GM21619 (cell line): ENCODE results near the gene LPP.

Experiments used
- ATAC-seq: cut with Tn5 transposase; IDR thresholded peaks from one replicate; pipeline ENCODE4 v1.9.1; 2021; ENCODE audit not compliant: unreplicated experiment

LPP gene

DNA sequence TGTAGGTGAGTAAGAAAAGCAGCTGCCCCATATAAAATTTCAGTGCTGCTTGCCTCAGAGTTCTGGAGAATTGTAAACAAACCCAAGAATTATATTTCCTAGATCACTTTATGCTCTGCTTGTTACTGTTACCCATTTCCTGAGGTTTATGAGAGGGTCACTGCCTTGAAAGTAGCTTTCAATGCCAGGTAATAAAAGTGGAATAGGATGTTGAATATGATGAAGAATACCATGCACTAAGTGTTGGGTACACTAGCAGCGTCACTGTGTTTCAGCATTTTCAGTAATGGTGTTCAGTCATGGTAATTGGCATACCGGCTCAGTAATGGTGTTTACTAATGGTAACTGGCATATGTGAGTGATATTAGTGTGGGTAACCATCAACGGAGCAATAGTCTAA is 568.0 kb downstream of the LPP start:
- no peak for ATAC-seq

DNA sequence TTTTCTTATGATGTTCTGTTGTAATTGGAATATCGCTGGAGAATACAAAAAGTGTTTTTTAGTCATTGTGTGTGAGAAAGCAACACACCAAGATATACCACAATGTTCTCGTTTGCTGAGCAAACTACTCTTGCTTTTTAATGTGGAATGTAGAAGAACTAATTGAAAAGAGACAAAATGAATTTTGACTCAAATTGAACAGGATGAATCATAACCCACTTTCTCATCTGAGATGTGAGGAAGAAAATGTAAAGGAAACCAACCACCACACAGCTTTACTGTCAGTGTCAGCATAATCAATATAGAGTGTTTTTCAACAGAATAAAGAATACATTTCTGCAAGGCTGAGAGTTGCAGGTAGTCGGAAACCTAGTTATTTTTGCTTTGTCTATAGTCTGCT is 569.0 kb downstream of the LPP start:
- no peak for ATAC-seq

DNA sequence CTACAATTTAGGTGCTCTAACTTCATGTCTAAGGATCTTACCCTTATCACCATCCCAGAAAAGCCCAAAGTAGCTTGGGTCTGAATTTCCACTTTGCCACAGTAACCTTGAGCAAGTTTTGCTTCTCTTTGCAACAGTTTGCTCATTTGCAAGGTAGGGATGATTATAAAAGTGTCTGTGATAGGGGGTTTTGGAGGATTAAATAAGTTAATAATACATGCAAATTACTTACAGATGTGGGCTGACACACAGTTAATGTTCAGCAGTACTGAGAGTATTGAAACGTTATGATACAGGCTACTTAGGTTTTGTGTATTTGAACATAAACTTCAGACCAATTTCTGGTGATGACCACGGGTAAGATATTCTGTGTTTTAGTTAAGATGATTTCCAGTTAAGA is 573.1 kb downstream of the LPP start:
- no peak for ATAC-seq

DNA sequence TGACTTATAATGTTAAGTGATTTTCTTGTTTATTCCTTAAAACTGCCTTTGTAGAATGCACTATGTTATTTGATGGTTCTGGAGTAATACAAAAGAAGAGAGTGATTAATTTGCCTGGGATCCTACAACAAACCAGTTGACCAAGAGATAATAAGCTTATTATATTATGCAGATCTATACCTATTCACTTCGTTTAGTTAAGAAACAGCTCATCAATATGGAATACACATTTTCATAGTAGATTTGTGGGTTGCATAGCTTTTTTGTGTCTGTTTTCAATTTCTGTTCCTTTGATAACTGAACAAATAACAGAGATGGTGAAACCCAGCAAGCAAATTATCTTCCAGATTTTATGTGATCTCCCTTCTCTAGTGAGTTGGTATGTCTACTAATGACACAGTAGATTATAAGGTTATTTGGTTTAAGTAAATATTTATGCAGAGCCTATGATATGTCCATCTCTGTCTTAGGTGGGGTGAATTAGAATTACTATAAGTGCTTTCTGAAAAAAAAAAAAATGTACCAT is 574.5 kb downstream of the LPP start:
- no peak for ATAC-seq

DNA sequence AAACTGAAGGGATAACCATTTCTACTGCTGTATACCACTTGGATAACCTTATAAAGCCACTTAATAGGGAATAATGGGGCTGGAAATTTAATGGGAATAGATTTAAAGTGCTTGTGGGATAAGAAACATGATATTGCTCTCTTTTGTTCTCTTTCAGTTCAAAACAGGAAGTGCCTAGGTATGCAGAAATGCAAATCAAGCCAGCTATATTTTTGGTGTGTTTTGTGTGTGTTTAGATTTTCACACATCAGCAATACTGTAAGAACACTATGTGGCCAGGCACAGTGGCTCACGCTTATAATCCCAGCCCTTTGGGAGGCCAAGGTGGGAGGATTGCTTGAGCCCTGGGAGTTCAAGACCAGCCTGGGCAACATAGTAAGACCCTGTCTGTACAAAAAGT is 575.5 kb downstream of the LPP start:
- no peak for ATAC-seq

DNA sequence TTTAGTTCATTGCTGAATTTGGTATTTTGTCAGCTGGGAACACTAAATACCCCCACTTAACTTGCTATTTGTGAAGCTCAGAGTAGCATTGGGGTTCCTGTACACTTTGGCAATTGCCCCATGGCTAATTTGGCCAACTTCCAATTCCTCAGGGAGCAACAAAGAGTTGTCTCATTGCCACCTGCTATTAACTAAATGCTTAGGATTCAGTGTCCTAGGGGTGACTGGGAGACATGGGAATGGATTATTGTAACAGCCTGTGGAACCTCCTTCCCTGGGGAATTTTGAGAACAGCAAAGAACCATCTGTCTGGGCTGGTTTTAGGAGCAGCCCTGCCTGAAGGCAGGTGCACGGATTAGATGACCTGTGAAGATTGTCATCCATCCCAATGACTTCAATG is 580.4 kb downstream of the LPP start:
- no peak for ATAC-seq

DNA sequence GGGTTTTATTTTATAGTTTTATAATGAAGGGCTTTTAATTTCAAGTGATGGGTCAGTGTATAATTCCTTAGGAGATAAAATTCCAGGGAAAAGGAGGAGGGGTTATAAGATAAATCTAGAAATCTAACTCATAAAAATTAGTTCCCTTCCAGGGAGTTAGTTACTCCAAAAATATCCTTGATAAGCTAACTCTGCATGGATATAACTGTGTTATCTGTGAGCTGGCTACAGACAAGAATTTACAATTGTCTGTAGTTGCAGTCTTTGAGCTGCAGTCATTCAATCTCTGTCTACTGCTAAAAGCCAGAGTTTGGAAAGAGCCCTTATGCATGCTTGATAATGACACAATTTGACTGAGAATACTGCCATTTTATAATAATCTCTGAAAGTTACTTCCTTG is 585.6 kb downstream of the LPP start:
- no peak for ATAC-seq

DNA sequence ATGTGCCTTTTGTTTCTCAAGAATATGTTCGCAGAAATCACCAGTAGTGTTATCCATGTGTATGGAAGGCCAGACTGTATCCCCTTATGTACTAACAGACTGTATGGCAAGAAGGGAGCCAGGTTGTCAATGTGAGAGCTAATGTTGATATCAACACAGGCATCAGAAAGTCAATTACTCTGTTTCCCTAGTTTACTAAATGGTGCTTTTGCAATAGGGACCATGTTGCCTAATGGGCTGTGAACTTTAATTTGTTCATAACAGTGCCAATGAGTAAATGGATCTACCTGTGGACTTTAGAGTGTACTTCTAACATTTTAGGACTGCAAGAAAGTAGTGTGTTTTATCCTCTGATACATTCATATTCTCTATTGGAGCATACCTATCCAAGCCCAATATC is 586.1 kb downstream of the LPP start:
- ATAC-seq = no peak

DNA sequence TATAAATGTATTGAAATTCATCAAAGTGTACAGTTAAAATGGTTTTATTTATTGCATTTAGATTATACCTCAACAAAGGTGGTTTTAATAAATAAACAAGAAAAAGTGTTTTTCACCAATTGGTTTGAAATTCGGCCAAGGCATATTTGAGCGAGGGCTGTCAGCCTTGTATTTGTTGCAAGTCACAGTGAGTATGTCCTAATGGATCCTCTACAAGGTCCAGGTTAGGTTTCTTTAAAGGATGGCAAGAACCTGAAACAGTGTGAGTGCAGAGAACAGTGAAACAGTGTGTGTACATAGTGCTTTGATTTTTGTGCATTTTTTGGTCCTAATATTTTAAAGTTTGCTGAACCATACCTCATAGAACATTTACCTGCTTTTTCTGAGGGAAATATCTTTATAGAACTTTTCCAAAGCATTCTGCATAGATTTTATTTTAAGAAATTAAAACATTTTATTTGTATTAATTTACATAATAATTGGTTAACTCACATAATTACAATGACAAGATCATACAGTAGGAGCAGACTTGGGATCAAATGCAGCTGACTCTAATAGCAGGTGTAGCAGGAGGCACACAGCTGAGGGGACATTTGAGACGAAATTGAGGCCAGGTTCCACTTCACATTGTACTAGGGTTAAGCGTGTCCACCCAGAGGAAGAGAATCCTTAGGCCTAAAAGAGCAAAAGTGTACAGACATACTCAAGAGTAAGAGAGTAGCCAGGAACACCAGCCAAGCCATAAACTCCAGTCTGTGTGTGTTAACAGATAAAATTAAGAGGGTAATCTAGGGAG is 589.0 kb downstream of the LPP start:
- no peak for ATAC-seq

DNA sequence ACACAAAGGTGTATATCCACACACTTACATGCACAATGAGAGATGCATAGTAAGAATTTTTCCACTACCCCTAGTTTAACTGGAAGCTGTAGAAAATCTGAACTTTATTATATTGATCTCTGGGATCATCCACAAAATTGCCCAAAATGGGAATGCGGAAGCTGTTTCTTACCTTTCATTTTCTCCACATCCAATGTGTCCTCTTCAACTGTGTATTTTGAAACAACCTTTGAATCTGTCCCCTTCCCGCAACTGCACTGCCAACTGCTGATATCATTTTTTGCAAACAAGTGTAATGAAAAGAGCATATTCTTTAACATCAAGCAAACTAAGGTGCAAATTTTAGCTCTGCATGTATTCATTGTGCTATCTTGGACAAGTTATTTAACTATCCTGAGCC is 590.2 kb downstream of the LPP start:
- ATAC-seq = no peak

DNA sequence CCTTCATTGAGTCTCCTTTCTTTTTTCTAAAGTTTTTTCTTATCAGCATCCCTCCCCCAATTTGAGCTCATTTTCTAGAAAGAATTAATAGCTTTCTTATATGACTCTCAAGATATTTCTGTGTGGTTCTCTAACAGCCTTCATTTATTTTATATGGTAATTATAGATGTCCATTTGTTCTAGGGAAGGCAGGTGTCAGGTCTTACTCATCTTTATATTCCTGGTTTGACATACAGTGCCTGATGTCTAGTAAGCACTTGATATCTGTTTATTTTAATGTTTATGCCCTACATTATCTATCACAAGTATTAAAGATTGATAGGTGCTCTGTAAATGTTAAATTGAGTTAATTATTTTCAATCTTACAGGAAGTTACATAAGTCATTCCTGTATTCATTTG is 591.1 kb downstream of the LPP start:
- ATAC-seq = no peak

DNA sequence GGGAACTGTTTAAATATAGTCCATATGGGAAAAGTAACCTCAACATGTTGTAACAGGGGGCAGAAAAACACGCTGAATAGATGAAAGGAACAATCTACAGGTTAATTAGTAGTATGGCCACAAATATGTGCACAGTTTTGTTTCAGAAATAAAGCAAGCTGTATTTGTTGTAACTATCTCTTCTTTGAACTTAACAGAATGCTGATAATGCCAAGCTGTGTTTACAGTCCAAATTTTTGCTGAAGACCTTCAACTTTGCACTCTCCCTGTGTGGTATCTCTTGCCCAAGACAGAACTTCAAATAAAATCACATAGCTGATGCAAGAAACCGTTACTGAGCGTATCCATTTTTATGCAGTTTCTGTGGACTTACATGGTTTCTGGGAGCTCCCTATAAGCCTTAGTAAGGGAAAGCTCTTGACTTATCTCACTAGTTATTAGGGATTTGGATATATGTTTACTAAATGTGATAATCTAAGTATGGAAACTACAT is 592.4 kb downstream of the LPP start:
- ATAC-seq = no peak

DNA sequence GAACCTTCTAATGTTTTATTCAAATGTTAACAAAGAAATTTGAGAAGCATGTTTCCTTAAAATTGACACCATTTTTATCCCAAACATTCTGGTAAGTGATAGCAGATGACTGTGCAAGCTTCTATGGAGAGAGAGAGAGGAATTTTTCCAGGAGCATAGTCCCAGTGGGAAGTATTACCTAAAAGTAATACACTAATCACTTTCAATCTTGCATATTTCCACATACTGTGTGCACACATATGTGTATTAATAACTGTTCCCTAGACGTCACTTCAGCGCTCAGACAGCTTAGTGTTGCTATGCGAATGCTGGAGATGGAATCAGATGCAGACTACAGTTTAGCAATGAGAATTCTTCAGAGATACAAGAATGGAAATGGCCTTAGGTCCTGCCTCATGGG is 593.5 kb downstream of the LPP start:
- no peak for ATAC-seq

DNA sequence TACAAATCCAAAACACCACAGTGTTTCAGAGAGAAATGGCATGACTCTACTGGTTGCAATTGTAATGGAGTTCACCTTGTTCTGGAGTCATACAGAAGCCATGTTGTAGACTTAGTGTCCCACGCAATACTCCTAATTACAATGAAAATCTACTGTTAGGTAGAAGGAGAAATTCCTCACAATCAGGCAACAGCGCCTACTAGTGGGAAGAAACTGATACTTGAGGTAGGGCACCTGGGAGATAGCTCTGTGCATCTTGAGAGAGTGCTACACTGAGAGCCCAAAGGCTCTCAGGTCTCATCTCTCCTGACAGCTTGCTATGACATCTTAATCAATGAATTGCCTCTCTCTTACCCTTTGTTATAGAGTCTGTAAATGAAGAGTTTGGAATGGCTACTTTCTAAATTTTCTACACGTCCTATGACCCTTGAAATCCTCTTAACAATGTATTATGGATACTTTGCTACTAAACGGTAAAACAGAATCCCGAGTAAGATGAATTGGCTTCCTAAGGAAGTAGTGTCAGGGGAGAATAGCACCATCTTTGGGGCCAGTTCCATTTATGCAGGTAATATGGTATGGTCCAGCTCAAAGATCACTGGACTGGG is 595.2 kb downstream of the LPP start:
- no peak for ATAC-seq

DNA sequence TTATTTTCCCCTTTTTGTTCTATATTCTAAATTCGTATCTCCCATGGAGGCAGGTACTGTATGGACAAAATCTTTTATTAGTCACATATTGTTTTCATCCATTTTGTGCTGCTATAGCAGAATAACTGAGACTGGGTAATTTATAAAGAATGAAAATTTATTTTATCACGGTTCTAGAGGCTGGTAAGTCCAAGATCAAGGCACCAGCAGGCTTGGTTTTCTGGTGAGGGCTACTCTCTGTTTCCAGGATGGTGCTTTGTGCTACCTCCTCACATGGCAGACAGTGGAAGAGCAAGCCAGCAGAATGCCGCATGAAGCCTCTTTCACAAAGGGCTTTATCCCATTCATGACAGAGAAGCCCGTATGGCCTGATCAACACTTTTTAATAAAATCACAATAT is 595.9 kb downstream of the LPP start:
- no peak for ATAC-seq

DNA sequence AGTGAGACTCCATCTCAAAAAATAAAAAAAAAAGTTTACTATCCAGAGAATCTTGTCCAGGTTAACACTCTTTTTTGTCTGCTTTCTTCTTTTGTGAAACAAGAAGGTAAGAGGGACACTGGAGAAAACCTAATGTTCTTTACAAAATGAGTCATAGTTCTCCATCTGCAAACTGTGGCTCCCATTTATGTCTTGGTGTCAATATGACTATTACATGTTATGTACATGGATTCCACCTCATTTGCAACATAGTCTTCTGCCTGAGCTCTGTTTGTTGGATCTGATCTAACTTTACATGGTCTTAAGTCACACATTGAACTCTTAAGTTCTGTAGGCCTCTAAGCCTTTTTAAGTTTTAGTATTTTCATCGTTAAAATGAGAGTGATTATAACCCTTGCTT is 596.7 kb downstream of the LPP start:
- ATAC-seq = no peak

DNA sequence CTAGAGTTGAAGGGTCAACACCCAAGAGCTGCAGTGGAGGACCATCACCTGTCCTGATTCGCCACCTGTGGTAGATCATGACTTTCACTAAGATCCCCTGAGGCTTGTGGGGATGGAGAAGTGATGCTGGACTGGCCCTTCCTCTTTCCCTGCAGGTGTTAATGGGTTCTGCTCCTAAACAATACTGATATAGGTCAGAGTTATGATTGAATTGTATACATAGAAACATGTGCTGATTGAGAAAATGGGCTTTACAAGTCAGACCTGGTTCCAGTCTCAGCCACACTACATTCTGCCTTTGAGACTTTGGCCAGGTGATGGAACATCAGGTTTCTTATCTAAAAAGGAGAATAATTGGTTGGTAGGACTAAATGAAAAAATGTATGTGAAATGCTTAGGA is 598.9 kb downstream of the LPP start:
- ATAC-seq = peak; percentile 29

DNA sequence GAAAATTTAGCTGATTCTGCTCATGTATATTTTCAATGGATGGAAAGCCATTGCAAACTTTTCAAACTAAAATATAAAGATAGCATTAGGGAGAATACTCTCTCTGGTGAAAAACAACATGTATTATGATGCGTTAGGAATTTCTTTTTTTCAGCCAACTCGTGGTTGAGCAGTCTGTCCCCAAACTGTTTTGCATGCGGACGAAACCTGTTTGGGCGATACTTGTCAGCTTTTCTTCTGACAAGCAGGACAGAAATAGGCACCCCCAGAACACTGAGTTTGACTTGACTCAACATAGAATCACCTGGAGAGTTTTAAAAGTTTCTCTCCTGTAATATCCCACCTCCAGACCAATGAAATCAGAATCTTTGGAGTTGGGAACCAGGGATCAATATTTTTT is 600.3 kb downstream of the LPP start:
- ATAC-seq = peak; percentile 52

DNA sequence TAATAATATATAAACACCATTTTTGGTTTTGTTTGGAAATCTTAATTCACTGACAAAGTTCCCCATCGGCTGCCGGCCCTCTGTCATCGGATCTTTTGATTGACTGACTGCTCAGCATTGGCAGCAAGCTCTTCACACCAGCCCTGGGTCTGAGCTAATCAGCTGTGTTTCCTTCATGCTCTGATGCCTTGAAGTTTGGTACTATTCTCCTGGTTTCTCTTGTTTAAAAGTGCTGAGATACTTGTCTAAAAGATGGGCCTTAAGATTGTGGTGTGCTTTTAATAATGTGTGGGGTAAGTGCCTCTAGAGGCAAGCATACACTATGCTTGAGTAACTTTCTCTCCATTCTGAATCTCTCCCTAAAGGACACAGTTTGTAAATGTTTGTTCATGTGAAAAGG is 602.3 kb downstream of the LPP start:
- no peak for ATAC-seq

DNA sequence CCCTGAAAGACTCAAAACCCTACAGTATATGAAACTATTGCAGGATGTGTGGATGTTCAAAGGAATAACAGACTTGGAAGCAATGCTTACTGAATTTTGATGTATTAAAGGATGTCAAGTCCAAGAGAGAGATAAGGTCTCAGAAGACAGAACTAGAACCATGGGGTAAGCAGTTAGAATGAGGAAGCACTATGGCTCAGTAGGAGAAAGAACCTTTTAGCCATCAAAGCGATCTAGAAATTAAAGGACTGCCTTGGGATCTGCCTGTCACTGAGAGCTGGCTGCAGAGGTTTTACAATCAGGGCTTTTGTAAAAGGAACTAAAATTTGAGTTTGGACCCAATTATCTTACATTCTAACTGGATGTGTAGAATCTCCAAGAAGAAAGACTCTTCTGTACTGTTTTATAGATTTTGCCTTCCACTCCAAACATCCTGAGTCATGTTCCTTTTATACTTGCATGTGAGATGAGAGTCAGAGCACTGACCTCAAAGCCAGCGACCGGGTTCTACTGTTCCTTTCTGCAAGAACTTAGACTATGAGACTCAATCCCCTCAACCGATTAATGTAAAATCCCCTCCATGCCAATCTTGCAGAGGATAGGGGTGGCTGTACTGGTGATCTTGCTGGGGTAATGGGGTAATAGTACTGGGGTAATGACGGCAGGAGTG is 605.5 kb downstream of the LPP start:
- ATAC-seq = no peak

DNA sequence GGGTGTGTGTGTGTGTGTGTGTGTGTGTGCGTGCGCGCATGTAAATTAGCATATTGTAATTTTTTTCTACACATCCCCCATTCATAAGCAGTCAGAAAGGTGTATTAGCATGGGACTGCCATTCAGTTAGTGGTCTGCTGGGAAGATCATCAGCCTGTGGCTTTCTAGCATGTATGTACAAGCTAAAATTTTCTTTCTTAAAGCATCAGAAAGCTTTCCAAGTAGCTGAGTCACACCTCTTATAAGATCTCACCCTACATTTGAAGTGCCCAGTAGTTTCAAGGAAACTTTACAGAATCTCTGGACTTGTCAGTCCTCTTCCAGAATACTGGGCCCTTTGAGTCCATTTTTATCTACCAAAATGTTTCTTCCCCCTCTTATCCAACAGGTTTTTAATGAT is 606.5 kb downstream of the LPP start:
- ATAC-seq = no peak

DNA sequence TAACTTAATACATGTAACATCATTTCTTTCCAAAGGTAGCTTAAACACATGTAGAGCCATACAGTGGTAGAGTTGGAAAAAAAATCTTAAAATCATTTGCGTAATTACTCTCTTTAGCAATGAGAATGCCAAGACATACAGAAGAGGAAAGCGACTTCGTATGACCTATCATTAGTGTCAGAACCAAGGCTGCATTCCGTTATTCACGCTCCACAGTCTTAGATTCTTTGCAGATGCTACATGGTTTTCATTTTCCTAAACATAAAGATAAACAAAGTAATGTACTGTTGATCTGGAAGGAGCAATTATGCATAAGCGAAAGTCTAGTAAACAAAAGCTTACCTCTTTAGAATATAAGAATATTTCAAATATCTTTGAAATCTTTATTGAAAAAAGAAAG is 607.5 kb downstream of the LPP start:
- ATAC-seq = no peak
